IPS-NIHi7 (cell line): ENCODE results near the gene SOWAHC.
"Not testable (repeated sequence)": the region's sequence is repeated elsewhere in the genome, so short reads cannot be mapped to it uniquely, and the experiment has no call there.

ENCODE experiments used
- DNase-seq: peaks from one replicate; pipeline ENCODE4 v3.0.0; 2012; ENCODE audit warnings: mixed read lengths; ENCODE audit errors: extremely low spot score

Gene SOWAHC

DNA sequence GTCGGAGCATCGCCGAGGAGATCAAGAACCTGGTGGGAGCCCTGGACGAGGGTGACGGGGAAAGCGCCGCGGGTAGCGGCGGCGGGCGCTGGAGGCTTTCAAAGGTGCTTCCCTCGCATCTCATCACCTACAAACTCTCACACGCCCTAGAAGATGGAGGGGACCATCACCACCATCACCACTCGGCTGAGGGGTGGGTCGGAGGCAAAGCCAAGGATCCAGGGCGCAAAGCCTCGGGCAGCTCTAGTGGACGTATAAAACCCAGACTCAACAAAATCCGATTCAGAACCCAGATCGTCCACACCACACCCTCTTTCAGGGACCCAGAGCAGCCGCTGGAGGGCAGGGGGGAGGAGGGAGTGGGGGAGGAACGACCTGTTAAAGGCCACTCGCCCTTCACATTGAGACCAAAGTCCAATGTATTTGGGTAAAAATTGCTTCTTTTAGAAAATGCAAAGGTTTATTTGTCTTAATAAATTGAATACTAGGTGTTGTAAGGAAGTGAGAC, 1.5 kb downstream of the SOWAHC start:
- DNase-seq = peak; percentile 31

DNA sequence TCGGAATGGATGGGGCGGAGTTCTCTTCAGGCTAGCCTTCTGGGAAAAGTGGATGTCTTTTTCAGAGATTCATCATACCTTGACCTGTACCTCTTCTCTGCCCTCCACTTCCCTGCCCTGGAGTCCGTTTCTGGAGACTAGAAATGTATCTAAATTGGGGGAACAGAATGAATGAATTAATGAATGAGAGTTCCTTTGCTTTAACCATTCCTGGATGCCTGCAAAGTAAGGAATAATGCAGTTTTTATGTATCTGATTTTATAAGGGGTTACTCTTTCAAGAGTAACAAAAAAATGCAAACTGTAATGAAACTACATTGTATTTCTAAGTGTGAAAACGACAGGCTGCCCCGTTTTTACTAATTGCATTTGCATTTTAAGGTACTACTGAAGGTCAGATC, 2.0 kb downstream of the SOWAHC start:
- DNase-seq = no peak

DNA sequence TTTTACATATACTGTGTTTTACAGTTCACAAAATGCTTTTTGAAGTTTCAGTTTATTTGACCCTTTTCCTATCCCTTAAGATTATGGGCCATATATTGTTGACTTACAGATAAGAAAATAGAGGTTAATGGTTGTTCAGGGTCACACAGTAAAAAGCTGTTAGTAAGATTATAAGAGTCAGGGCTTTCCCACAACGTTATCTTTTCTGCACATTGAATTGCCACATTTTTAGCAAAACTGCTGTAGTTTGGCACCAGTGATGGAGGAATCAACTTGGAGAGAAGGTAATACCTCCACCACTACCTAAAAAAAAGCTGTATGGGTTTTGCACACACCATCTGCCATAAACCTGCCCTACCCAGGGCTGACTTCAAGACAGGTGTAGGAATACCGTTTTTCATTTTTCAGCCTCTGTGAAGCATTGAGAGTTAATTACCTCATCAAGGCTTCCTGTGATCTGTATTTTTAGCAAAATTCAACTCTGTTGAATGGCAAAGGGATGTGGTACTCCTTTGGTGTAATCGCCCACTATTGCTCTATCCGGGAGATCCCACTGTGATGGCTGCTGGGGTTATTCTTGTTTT, 5.0 kb downstream of the SOWAHC start:
- DNase-seq = no peak

DNA sequence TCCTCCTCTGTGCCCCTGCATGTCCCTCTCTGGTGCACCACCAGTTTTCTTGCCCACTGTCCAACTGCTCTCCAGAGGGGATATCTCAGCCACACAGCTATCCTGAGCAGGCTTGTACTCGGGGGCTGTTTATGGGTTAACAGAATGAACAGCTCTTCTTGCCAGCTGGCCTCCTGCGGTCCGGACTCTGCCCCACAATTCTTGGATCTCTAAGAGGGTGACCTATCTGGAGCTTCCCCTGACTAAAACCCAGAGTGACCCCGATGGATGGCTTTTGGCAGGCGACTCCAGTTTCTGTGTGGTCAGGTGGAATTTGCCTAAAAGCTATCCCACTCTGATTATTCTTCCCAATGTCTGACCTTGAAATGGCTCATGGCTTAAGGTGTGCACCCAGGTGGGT, 9.1 kb downstream of the SOWAHC start:
- no peak for DNase-seq

DNA sequence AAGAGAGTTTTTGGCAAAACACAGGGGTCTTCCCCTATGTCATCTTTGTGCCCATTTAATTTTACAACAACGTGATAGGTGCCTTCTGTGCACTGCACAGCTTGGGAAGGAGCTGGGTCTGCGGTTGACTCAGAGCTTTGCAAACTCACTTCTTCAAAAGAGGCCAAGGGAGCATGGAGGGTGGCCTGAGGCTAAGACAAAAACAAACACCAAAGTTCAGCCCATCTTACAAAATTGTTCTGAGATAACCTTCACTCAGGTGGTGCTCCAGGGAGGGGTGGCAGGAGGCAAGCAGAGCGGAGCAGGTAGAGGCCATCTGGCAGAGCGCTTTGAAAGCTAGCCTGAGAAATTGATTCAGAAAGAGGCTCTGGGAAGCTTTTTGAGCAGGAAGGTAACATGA, 9.8 kb downstream of the SOWAHC start:
- no peak for DNase-seq

DNA sequence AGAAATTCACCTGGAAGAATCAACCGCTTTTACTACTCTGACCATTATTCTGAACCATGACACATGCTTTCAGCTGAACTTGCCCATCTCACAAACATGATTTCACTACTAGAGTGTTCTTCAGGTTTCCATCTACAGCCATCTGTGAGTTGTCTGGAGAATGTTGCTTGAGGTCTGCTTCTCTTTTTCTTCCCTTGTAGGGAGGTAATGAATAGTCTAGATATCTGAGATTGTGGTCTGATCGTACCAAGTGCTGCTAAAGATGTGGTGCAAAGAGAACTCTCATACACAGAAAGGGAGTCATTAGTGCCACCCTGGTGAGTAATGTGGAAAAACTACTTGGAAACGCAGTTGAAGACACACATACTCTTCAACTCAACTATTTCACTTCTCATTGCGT, 10.2 kb downstream of the SOWAHC start:
- DNase-seq = no peak

DNA sequence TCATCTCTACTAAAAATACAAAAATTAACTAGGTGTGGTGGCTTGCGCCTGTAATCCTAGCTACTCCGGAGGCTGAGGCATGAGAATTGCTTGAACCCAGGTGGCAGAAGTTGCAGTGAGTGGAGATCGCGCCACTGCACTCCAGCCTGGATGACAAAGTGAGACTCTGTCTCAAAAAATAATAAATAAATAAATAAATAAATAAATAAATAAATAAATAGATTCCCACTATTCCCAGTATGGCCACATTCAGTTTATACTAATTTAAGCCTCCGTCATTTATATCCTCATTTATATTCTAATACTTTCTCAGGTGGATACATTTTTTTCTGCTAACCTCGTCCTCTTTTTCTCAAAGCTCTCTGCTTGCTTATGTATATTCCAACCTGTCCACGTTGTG, 14.2 kb downstream of the SOWAHC start:
- DNase-seq = not testable (repeated sequence)

DNA sequence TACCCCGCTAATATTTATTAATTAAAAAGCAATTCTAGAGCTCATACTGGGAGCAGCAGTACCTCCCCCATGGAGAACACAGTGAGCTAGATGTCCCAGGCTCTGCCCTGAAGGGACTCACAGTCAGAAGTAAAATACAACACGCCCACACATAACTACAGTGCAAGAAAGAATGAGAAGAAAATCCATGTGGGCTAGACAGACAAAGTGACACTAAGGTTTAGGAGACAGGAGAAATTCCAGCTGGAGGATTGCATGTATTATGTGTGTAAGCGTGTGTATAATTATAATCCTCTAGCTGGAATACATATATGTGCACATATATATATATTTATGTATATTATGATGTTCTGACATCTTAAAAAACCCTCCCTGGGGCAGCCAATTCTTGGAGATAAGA, 15.7 kb downstream of the SOWAHC start:
- no peak for DNase-seq

DNA sequence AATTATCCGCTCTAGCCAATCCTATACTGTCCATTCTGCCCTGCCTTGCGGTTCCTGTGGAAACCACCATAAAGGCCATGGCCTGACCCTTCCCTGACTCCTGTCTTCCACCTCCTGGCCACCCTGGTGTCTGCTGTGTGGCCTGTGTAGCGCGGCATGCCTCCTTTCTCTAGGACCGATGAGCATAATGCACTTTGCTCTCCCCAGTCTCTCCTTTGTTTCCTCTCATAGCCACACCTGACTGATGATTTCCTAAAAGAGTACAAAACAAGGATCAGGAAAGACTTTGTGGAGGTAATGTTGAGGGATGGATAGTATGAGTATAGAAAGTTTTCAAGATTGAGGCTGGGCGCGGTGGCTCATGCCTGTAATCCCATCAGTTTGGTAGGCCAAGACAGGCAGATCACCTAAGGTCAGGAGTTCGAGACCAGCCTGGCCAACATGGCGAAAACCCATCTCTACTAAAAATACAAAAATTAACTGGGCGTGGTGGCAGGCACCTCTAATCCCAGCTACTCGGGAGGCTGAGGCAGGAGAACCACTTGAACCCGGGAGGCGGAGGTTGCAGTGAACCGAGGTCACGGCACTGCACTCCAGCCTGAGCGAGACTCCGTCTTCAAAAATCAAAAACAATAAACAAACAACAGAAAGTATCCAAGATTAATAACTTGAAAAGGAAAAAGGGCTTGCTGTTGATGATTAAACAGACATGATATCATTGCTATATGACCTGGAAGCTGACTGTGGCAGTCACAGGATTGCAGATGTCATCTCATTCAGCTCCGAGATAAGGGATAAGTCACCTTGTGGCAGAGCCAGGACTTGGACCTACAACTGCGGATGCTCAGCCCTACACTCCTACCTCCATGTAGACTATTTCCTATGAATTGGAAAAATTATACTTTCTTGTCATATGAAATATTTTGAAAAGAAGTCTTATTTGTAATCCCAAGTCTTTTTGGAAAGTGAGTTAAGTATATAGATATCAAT, 16.6 kb downstream of the SOWAHC start:
- no peak for DNase-seq

DNA sequence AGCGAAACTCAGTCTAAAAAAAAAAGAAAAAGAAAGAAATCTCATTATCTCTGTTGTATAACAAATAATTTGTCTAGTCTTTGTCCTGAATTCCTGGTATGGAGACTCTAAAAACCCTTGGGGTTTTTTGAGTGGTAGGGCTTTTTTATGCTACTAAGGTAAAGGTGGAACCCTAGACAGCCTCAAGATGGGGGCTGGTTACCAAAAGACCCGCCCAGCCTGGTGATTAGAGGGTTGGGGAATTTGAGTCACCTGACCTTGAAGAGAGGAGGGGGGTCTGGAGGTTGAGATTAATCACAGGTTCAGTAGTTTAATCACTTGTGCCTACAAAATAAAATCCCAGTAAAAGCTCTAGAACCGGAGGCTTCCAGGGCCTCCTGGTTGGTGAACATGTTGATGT, 17.6 kb downstream of the SOWAHC start:
- DNase-seq = no peak

DNA sequence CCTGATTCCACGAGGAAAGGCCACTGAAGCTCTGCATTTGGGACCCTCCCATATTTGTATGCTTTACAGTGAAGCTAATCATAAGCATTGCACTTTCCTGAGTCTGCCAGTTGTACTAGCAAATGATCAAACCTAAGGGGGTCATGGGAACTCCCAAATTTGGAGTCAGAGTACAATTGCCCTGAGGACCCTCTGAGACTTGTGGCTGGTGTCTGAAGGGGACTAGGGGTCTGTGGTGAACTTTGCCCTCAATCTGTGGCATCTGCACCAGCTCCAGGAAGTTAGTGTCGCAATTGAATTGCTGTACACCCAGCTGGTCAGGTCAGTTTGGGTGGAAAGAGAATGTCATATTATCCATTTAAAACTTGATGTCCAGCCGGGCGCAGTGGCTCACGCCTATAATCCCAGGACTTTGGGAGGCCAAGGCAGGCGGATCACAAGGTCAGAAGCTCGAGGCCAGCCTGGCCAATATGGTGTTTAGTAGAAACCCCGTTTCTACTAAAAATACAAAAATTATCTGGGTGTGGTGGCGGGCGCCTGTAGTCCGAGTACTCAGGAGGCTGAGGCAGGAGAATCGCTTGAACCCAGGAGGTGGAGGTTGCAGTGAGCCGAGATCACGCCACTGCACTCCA, 18.1 kb downstream of the SOWAHC start:
- DNase-seq = no peak

DNA sequence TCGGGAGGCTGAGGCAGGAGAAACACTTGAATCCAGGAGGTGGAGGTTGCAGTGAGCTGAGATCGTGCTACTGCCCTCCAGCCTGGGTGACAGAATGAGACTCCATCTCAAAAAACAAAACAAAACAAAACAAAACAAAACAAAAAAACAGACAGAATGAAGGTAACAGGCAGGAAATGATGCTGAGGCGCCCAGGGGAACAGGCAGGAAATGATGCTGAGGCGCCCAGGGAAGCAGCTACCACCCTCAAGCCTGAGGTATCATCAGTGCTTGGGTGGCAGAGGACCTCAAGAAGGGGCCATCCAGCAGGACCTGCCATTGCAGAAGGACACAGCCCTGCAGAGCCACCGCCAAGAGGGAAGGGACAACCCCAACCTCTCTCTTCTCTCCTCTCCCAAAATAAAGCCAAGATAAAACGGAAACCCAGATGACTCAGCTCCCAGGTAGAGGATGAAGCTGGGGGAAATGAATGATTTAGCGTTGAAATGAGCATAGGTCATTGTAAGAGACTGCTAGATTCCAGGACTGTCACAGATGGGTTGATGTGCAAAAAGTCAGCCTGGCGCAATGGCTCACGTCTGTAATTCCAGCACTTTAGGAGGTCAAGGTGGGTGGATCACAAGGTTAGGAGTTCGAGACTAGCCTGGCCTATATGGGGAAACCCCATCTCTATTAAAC, 19.3 kb downstream of the SOWAHC start:
- no peak for DNase-seq

DNA sequence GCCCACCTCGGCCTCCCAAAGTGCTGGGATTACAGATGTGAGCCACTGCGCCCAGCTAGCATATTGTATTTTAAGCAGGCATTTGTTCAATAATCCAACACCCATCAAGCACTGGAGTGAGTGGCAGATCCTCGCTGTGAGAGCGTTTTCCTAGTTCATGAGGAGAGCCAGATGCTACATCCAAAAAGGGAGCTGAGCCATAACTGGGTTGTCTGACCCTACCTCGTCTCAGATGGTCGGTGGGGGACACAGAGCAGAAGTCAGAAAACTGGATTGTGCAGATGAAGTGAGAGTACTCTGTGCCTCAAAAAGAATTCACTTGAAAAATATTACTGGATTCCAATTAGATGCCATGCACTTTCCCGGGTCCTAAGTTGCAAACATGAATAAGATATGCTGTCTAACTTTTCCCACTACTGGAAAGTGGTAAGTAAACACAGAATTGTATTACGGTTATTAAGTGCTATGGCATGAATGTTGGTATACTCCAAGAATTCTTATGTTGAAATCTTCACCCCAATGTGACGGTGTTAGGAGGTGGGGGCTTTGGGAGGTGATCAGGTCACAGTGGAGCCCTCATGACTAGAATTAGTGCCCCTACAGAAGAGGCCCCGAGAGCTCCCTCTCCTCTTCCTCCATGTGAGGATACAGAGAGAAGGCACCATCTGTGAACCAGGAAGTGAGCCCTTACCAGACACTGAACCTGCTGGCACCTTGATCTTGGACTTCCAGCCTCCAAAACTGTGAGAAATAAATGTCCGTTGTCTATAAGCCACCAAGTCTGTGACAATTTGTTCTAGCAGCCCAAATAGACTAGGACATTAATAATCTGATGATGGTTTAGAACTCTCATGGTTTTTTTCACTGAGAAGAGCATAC, 21.5 kb downstream of the SOWAHC start:
- DNase-seq = no peak

DNA sequence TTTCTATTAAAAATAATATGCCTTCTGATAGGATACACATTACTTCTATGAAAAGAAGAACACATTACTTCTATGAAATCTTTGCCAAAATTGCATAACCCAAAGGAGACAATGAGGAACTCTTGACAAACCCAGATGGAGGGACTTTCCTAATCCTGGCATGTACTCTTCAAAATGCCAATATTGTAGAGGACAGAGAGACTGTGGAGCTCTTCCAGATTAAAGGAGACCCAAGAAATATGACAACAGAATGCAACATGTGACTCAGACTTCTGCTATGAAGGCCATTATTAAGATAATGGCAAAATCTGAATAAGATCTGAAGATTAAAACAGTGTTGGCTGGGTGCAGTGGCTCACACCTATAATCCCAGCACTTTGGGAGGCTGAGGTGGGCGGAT, 22.2 kb downstream of the SOWAHC start:
- DNase-seq = no peak

DNA sequence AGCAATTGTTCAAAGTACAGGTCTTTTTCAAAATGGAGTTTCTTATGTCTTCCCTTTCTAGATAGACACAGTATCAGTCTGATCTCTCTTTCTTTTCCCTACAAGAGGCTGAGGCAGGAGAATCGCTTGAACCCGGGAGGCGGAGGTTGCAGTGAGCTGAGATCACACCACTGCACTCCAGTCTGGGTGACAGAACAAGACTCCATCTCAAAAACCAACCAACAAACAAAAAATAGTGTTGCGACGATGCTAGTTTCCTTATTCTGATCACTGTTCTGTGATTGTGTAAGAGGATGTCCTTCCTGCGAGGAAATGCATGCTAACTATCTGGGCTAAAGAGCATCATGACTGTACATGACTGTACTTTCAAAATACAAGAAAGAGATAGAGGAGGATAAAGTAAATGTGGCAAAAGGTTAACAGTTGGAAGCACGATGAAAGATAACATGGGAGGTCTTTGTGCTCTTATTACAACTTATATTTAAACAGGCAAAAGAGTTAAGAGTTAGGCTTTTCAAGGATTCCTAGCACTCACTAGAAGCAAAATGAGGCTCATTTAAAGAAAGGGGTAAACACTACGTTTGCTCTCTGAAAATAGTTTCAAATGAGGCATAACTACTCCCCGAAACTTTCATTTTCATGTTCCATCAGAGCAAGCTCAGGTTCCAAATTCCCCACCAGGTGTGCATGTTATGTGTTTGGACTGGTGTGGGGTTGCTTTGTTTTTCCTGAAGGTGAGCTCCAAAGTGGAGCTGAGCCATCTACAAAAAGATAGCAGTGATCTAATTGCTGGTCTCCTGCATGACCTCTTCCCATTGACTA, 23.8 kb downstream of the SOWAHC start:
- DNase-seq = no peak

DNA sequence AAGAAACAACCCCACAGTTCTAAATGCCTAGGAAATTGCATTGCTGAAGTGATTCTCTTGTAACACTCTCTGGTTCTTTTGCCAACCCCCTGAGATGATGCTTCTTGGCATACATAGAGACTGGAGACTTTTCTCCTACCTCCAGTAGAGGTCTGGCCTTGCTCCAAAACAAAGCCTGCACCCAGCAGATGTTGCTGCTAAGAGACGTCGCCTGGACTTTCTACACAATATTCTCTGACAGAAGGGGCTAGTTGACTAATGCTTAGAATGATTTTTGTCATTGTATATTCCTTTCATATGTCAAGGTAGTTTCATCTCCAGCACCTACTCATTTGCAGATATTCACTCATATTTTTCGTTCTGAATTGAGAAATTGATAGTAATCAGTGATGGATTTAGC, 24.6 kb downstream of the SOWAHC start:
- no peak for DNase-seq

DNA sequence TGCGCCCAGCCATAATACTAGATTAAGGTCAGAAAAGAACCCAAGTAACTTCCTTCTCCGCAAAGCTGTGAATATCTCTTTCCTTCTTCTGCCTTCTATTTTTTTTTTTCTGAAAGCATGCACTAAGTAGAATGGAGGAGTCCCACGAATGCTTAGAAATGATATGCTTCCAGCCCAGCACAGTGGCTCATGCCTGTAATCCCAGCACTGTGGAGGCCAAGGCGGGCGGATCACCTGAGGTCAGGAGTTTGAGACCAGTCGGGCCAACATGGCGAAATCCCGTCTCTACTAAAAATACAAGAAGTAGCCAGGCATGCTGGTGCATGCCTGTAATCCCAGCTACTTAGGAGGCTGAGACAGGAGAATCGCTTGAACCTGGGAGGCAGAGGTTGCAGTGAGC, 25.8 kb downstream of the SOWAHC start:
- not testable (repeated sequence) for DNase-seq

DNA sequence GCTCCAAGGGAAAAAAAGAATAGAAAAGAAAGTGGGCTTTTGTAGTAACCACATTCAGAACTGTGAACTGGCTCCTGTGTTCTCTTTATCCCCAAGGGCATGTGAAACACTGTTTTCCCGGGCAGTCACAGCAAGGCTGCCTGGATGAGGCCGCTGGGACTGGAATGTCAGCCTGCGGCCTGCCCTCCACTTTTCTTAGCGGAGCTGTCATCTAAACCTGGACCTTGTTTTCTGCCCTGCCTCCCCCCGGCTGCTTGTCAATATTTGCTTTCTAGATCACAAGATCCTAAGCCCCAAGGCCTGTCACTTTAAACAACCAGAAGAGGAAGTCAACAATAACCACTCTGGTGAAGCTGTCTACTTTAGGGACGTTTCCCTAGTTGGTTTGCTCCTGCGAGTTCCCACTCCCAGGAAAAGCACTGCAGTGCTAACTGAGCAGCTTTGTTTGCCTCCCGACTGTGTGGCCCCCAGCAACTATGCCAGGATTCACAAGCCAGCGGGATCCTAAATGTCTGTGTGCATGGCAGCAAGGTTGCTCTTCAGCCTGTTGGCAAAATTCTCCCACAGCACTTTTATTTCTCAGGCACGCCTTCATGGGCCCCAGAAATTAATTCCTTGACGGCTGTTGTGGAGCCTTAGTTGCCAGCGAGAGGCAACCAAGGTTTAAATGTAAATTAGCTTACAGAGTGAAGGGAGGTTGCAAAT, 30.6 kb downstream of the SOWAHC start:
- DNase-seq = peak; percentile 57

DNA sequence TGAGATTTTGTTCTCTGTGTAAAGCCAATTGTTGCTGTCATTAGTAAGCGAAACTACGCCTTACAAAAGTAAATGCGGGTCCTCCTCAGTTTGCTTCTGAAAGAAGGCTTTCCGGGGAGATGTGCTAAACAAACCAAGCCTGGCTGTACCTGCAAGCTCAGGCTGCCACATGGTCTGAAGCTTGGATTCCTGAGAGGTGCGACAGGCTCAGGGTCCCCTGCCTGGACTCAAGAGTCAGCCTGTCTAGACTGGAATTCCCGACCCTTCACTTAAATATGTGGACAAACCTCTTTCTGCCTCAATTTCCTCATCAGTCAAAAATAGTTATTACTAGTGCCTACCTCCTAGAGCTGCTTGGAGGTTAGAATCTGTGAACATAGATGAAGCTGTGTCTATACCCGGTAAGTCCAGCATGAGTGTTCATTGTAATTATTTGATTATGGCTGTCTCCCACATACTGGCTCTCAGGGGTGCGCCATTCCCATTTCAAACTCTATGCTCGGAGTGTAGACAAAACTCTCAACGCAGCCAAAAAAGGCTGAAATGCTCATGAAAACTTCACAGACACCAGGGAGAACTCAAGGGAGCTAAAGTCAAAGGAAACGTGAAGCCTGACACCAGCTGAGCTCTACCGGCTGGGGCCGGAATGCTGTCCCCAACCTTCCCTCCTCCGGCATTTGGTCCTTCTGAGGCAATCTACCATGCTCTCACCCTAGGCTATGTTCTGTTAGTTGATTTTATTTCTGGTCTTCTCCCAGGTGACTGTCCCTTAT, 31.4 kb downstream of the SOWAHC start:
- DNase-seq = no peak
